ENCODE measurements around the gene VPS4B. TPM values are rescaled to one million over a fixed set of nuclear protein-coding genes. Genes with fewer than 3 reads are reported as not detected.

Gene VPS4B
- total RNA-seq, 3 donors from 2014 or later = 34.1 to 61.5 (median 35.7) TPM

- Histone ChIP-seq H3K27me3 (no peaks in the 10 kb centered on the region), H3K4me3 (no peak overlapping the region), H3K27ac (no peak overlapping the region), H3K4me1 (no peaks in the 10 kb centered on the region), H3K36me3 (no peaks in the 10 kb centered on the region), H3K9me3 (peaks cover 0 to 5% of the 10 kb centered on the region in 2 donors)
- no peak for TF ChIP-seq POLR2A (IDR thresholded peaks at IDR 0.05)
- TF ChIP-seq, protein P1, sequence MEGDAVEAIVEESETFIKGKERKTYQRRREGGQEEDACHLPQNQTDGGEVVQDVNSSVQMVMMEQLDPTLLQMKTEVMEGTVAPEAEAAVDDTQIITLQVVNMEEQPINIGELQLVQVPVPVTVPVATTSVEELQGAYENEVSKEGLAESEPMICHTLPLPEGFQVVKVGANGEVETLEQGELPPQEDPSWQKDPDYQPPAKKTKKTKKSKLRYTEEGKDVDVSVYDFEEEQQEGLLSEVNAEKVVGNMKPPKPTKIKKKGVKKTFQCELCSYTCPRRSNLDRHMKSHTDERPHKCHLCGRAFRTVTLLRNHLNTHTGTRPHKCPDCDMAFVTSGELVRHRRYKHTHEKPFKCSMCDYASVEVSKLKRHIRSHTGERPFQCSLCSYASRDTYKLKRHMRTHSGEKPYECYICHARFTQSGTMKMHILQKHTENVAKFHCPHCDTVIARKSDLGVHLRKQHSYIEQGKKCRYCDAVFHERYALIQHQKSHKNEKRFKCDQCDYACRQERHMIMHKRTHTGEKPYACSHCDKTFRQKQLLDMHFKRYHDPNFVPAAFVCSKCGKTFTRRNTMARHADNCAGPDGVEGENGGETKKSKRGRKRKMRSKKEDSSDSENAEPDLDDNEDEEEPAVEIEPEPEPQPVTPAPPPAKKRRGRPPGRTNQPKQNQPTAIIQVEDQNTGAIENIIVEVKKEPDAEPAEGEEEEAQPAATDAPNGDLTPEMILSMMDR (IDR thresholded peaks at IDR 0.05) = no peak
- no peak for TF ChIP-seq POLR2AphosphoS5 (IDR thresholded peaks at IDR 0.05)
- intact Hi-C loops (cut with DNase I; ENCODE audit: low total_unique reads) = no loop called here
- DNase-seq (ENCODE audit: low spot score in 2 of 2) = no peak
Observed at GRCh38 chr18:63378919-63379638, 43.2 kb downstream of the VPS4B start.

- TF ChIP-seq, protein P1 (IDR thresholded peaks at IDR 0.05) = no peak
- no peak for TF ChIP-seq POLR2AphosphoS5 (IDR thresholded peaks at IDR 0.05)
- TF ChIP-seq POLR2A (IDR thresholded peaks at IDR 0.05) = no peak
- no peak overlapping the region for H3K27ac ChIP-seq
- no peaks in the 10 kb centered on the region for H3K4me1 ChIP-seq
- H3K4me3 ChIP-seq = no peak overlapping the region
- H3K36me3 ChIP-seq = no peaks in the 10 kb centered on the region
- intact Hi-C loops (cut with DNase I; ENCODE audit: low total_unique reads) = no loop called here
- peaks cover 0 to 5% of the 10 kb centered on the region in 2 donors for H3K9me3 ChIP-seq
- no peaks in the 10 kb centered on the region for H3K27me3 ChIP-seq
- no peak for DNase-seq (ENCODE audit: low spot score in 2 of 2)
Observed at GRCh38 chr18:63377275-63377980, 44.8 kb downstream of the VPS4B start.

DNA sequence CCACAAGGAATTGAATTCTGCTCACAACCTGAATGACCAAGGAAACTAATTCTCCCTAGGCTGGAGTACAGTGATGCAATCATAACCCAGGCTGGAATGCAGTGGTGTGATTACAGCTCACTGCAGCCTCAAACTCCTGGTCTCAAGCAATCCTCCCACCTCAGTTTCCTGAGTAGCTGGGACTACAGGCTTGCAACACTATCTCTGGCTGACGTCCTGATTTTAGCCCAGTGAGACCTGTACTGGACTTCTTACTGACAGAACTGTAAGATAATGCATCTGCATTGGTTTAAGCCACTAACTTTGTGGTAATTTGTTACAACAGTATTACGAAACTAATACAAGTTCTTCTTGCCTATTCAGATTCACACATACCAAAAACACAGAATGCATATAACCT, 45.7 kb downstream of the VPS4B start:
- H3K4me1 ChIP-seq = no peaks in the 10 kb centered on the region
- H3K9me3 ChIP-seq = peaks cover 0 to 5% of the 10 kb centered on the region in 2 donors
- no peak overlapping the region for H3K4me3 ChIP-seq
- DNase-seq (ENCODE audit: low spot score in 2 of 2) = no peak
- intact Hi-C loops (cut with DNase I; ENCODE audit: low total_unique reads) = no loop called here
- no peaks in the 10 kb centered on the region for H3K27me3 ChIP-seq
- TF ChIP-seq POLR2AphosphoS5 (IDR thresholded peaks at IDR 0.05) (no peak), POLR2A (IDR thresholded peaks at IDR 0.05) (no peak)
- TF ChIP-seq, protein P1 (IDR thresholded peaks at IDR 0.05) = no peak
- H3K36me3 ChIP-seq = no peaks in the 10 kb centered on the region
- H3K27ac ChIP-seq = no peak overlapping the region

GRCh38 chr18:63374540-63374939, 47.7 kb downstream of the VPS4B start:
- no peaks in the 10 kb centered on the region for H3K36me3 ChIP-seq
- no peak overlapping the region for H3K4me3 ChIP-seq
- intact Hi-C loops (cut with DNase I; ENCODE audit: low total_unique reads) = no loop called here
- no peaks in the 10 kb centered on the region for H3K27me3 ChIP-seq
- H3K4me1 ChIP-seq = no peaks in the 10 kb centered on the region
- peaks cover 0 to 5% of the 10 kb centered on the region in 2 donors for H3K9me3 ChIP-seq
- no peak for DNase-seq (ENCODE audit: low spot score in 2 of 2)
- H3K27ac ChIP-seq = no peak overlapping the region
- TF ChIP-seq POLR2A (IDR thresholded peaks at IDR 0.05) = no peak
- TF ChIP-seq, protein P1 (IDR thresholded peaks at IDR 0.05) = no peak
- no peak for TF ChIP-seq POLR2AphosphoS5 (IDR thresholded peaks at IDR 0.05)

DNA sequence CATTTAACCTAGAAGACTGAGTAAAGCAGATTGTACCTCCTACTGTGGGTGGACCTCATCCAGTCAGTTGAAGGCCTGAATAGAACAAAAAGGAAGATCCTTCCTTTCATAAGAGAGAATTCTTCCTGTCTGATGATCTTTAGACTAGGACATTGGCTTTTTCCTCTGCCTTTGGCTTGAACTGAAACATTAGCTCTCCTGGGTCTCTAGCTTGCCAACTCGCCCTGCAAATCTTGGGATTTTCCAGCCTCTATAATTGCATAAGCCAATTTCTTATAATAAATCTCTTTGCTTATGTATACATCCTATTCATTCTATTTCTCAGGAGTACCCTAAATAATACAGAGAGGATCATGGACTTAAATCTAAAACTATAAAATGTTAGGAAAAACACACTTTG, 49.1 kb downstream of the VPS4B start:
- DNase-seq (ENCODE audit: low spot score in 2 of 2) = no peak
- no peaks in the 10 kb centered on the region for H3K27me3 ChIP-seq
- no peak overlapping the region for H3K27ac ChIP-seq
- no peak for TF ChIP-seq POLR2AphosphoS5 (IDR thresholded peaks at IDR 0.05)
- TF ChIP-seq POLR2A (IDR thresholded peaks at IDR 0.05) = no peak
- TF ChIP-seq, protein P1 (IDR thresholded peaks at IDR 0.05) = no peak
- H3K4me3 ChIP-seq = no peak overlapping the region
- no peaks in the 10 kb centered on the region for H3K4me1 ChIP-seq
- peaks cover 0 to 5% of the 10 kb centered on the region in 2 donors for H3K9me3 ChIP-seq
- no peaks in the 10 kb centered on the region for H3K36me3 ChIP-seq
- intact Hi-C loops (cut with DNase I; ENCODE audit: low total_unique reads) = no loop called here

Measured in breast epithelium (tissue), 4 donors.